Measurements from ENCODE around the gene SLC25A17.
"Not testable (repeated sequence)": the region's sequence is repeated elsewhere in the genome, so short reads cannot be mapped to it uniquely, and the experiment has no call there.

SLC25A17 gene

DNA sequence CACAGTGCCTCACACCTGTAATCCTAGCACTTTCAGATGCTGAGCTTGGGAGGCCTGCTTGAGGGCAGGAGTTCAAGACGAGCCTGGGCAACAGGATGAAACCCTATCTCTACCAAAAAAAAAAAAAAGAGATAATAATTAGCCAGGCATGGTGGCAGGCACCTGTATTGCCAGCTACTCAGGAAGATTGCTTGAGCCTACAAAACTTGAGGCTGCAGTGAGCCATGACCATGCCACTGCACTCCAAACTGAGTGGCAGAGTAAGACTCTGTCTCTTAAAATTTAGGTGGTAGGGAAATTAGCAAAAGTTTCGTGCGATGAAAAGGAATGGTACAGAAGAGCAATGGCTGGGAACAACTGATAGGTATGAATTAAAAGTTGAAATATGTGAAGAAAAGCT lies 19.3 kb upstream of the SLC25A17 start:
- no peak for DNase-seq
- TF ChIP-seq GATA1 (IDR thresholded peaks at IDR 0.05; ENCODE audit: low read depth, low read length) = no peak
- no peak for TF ChIP-seq POLR2A (IDR thresholded peaks at IDR 0.05; ENCODE audit: low read length)

DNA sequence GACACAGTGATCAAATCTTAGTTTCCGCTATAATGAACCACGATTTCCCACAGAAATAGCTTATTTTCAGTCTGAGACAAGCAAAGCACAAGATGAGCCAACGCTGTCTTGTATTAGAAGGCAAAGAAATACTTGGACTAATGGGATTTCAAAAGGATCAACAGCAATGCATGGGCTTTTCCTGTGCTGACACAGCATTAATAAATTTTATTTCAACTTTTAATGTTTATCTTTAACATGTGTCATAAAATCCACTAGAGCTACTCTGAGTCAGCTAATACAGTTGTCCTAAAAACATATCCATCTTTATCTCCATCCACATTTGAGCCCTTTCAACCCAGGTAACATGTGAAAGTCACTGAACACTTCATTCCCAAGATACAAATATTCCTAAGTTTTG lies 15.5 kb upstream of the SLC25A17 start:
- TF ChIP-seq POLR2A (IDR thresholded peaks at IDR 0.05; ENCODE audit: low read length) = no peak
- TF ChIP-seq GATA1 (IDR thresholded peaks at IDR 0.05; ENCODE audit: low read depth, low read length) = no peak
- DNase-seq = no peak

GRCh38 chr22:40829131-40829530 lies 10.0 kb upstream of the SLC25A17 start:
- DNase-seq = no peak
- no peak for TF ChIP-seq POLR2A (IDR thresholded peaks at IDR 0.05; ENCODE audit: low read length)

- no peak for TF ChIP-seq GATA1 (IDR thresholded peaks at IDR 0.05; ENCODE audit: low read depth, low read length)
- no peak for TF ChIP-seq POLR2A (IDR thresholded peaks at IDR 0.05; ENCODE audit: low read length)
- DNase-seq = no peak
Observed at GRCh38 chr22:40826984-40827741, 8.0 kb upstream of the SLC25A17 start.

DNA sequence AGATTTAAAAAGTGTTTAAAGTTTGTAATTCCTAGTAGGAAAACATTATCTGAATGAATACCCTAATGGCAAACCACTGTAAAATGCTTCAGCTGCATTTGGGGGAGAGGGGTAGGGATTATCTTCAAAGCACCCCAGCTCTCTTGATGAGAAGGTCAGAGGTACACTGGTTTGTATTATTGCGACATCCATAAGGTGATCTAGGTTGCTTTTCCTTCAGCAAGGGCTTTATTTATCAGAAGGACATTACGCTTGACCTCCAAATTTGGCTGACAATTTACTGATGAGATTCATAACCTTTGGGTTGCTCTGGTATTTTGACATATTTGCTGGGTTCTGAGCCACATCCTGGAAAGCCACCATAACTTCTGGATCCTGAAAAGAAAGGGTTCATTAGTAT lies 7.1 kb upstream of the SLC25A17 start:
- not testable (repeated sequence) for DNase-seq

- TF ChIP-seq POLR2A (IDR thresholded peaks at IDR 0.05; ENCODE audit: low read length) = no peak
- no peak for TF ChIP-seq GATA1 (IDR thresholded peaks at IDR 0.05; ENCODE audit: low read depth, low read length)
- DNase-seq = no peak
Observed at GRCh38 chr22:40823426-40823825, 4.3 kb upstream of the SLC25A17 start.

GRCh38 chr22:40819599-40820140 lies 524 bp upstream of the SLC25A17 start:
- TF ChIP-seq POLR2A (IDR thresholded peaks at IDR 0.05; ENCODE audit: low read length) (peak; percentile 56), GATA1 (IDR thresholded peaks at IDR 0.05; ENCODE audit: low read depth, low read length) (no peak)
- peak in 1 of 2 experiments; percentile 57 for DNase-seq

GRCh38 chr22:40818192-40818746 lies 877 bp downstream of the SLC25A17 start:
- TF ChIP-seq POLR2A (IDR thresholded peaks at IDR 0.05; ENCODE audit: low read length) = no peak
- DNase-seq = peak in 1 of 2 experiments; percentile 47

- peak; percentile 20 to 40 for DNase-seq
- TF ChIP-seq GATA1 (IDR thresholded peaks at IDR 0.05; ENCODE audit: low read depth, low read length) = no peak
- no peak for TF ChIP-seq POLR2A (IDR thresholded peaks at IDR 0.05; ENCODE audit: low read length)
Observed at GRCh38 chr22:40817737-40818136, 1.4 kb downstream of the SLC25A17 start.

DNA sequence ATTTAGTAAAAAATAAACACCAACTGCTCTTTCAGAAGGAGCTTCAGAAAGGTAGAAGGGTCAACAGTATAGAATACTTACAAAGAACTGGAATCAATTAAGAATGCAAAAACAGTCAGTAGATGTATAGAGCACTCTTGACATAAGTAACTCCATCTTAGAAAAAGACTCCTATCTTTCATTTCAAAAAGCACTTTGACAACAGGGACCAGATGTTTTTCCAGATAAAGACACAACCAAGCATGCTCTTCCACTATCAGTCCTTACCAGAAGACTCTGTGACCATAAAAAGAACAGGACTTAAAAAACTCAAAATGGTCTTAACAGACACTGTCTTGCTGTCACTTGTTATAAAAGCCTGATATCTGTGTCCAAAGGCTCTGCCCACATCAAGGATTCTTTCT lies 5.2 kb downstream of the SLC25A17 start:
- peak; percentile 87 to 98 for DNase-seq
- TF ChIP-seq POLR2A (IDR thresholded peaks at IDR 0.05; ENCODE audit: low read length) = no peak
- peak; percentile 62 for TF ChIP-seq GATA1 (IDR thresholded peaks at IDR 0.05; ENCODE audit: low read depth, low read length)

DNA sequence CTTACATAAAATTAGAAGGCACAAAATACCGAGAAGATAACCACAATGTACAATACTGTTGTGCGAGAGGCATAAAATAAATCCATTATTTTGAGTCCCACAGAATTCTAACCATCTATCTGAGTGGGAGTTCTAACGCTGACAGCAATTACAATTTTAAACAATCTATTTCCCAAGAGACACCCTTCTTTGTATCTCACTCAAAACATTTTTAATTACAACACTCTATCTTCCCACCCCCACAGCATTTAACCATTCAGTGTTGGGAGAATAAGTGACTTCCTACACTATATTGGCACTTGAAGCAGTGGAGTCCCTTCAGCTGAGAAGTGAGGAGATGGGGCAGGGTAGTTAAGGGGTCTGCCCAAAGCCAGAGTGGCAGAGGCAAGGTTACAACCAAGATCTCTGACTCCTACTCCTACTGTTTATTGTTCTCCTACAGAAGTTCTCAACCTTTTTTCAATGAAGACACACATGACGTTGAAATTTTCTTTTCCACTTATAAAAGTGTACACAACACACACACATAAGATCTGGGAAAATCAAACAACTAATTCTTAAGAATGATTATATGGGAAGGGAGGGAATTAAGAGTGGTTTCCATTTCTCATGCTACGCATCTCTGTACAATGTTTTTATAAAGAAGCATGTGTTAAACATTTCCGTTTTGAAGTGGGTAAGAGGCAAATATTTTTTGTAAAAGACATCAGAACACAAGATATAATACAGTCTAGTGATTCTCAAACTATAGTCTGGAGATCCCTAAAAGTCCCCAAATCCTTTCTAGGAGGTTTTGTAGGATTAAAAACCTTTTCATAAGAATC lies 10.9 kb downstream of the SLC25A17 start:
- DNase-seq = no peak
- TF ChIP-seq GATA1 (IDR thresholded peaks at IDR 0.05; ENCODE audit: low read depth, low read length) = no peak
- TF ChIP-seq POLR2A (IDR thresholded peaks at IDR 0.05; ENCODE audit: low read length) = no peak

- TF ChIP-seq GATA1 (IDR thresholded peaks at IDR 0.05; ENCODE audit: low read depth, low read length) (no peak), POLR2A (IDR thresholded peaks at IDR 0.05; ENCODE audit: low read length) (no peak)
- DNase-seq = no peak
Observed at GRCh38 chr22:40806711-40807110, 12.4 kb downstream of the SLC25A17 start.

GRCh38 chr22:40805699-40806203 lies 13.4 kb downstream of the SLC25A17 start:
- TF ChIP-seq GATA1 (IDR thresholded peaks at IDR 0.05; ENCODE audit: low read depth, low read length) = no peak
- TF ChIP-seq POLR2A (IDR thresholded peaks at IDR 0.05; ENCODE audit: low read length) = no peak
- DNase-seq = no peak

GRCh38 chr22:40805239-40805638 lies 13.9 kb downstream of the SLC25A17 start:
- no peak for DNase-seq
- no peak for TF ChIP-seq POLR2A (IDR thresholded peaks at IDR 0.05; ENCODE audit: low read length)
- TF ChIP-seq GATA1 (IDR thresholded peaks at IDR 0.05; ENCODE audit: low read depth, low read length) = no peak
